Breast epithelium (tissue), 4 donors: ENCODE results near the gene MBD4. TPM values are rescaled to one million over a fixed set of nuclear protein-coding genes. Genes with fewer than 3 reads are reported as not detected.

ENCODE experiments used
- DNase-seq, 2 donors: peaks; one replicate each; pipeline ENCODE4 v3.0.0-alpha.2; 2019; ENCODE audit warnings: low spot score in 2 of 2
- H3K27ac ChIP-seq, 2 donors: fragments of 200-600 bp; sonication (generic) in 1 of 2; one replicate each; pipeline ENCODE4 v1.5.1; 2016 to 2019; ENCODE audit warnings: mild to moderate bottlenecking in 1 of 2
- H3K27me3 ChIP-seq, 2 donors: fragments of 200-600 bp; sonication (generic) in 1 of 2; one replicate each; pipeline versions ENCODE4 v1.5.1 to v1.6.0; 2017 to 2019; ENCODE audit warnings: control low read depth in 1 of 2, mild to moderate bottlenecking in 1 of 2
- H3K36me3 ChIP-seq: fragments of 200-600 bp; one replicate; pipeline ENCODE4 v1.5.1; 2019
- H3K4me1 ChIP-seq, 2 donors: fragments of 200-600 bp; sonication (generic); one replicate each; pipeline ENCODE4 v1.5.1; 2016 to 2019; ENCODE audit warnings: control low read depth in 1 of 2
- H3K4me3 ChIP-seq, 3 donors: fragments of 200-600 bp; sonication (generic); 1 replicate in 2 of 3; 2 replicates in 1 of 3; pipeline ENCODE4 v1.5.1; 2016 to 2019; ENCODE audit warnings: mild to moderate bottlenecking in 3 of 3, moderate library complexity in 2 of 3
- H3K9me3 ChIP-seq, 2 donors: fragments of 200-600 bp; sonication (generic) in 1 of 2; one replicate each; pipeline ENCODE4 v1.5.1; 2016 to 2019; ENCODE audit warnings: control low read depth in 1 of 2
- CTCF ChIP-seq, 3 donors: fragments of 450-650 bp; IDR thresholded peaks; one replicate each; pipeline ENCODE4 v1.5.1; 2016 to 2017; ENCODE audit warnings: antibody characterized with exemption in 3 of 3, mild to moderate bottlenecking in 3 of 3, moderate library complexity in 3 of 3
- POLR2A ChIP-seq: fragments of 450-650 bp; IDR thresholded peaks from one replicate; pipeline ENCODE4 v1.6.1; 2016; ENCODE audit warnings: antibody characterized with exemption, mild to moderate bottlenecking, moderate library complexity
- POLR2AphosphoS5 ChIP-seq, 3 donors: sonication (generic); formaldehyde crosslinking; IDR thresholded peaks; one replicate each; pipeline ENCODE4 v1.6.1; 2017; ENCODE audit warnings: antibody characterized with exemption in 3 of 3
- intact Hi-C: fragments of 100-400 bp; cut with DNase I; formaldehyde crosslinking; loops from one replicate; pipeline ENCODE4 v1.15.1; 2023; ENCODE audit warnings: low total_unique reads
- total RNA-seq, 3 donors: library from RNA; depleted of rRNA; stranded (reverse); fragments of >200 nt; gene quantifications; one replicate each; pipeline ENCODE4 v1.1.0, GENCODE V29; 2016

Gene MBD4
- total RNA-seq, 3 donors from 2014 or later, result 29.8 to 41.6 (median 37.7) TPM

GRCh38 chr3:129419476-129419875, 20.3 kb downstream of the MBD4 start:
- no peak for DNase-seq
- H3K27ac ChIP-seq, result no peak overlapping the region
- H3K36me3 ChIP-seq, result no peaks in the 10 kb centered on the region
- H3K9me3 ChIP-seq, result no peaks in the 10 kb centered on the region
- H3K4me1 ChIP-seq, result no peaks in the 10 kb centered on the region
- H3K27me3 ChIP-seq, result no peaks in the 10 kb centered on the region
- TF ChIP-seq CTCF (IDR thresholded peaks at IDR 0.05) (no peak), POLR2A (no peak), POLR2AphosphoS5 (IDR thresholded peaks at IDR 0.05) (no peak)
- intact Hi-C loops, result no loop called here
- no peak overlapping the region for H3K4me3 ChIP-seq

GRCh38 chr3:129418041-129418973, 21.4 kb downstream of the MBD4 start:
- no peaks in the 10 kb centered on the region for H3K36me3 ChIP-seq
- no peak for TF ChIP-seq POLR2AphosphoS5 (IDR thresholded peaks at IDR 0.05)
- TF ChIP-seq POLR2A, result no peak
- no peak for TF ChIP-seq CTCF (IDR thresholded peaks at IDR 0.05)
- H3K4me1 ChIP-seq, result no peaks in the 10 kb centered on the region
- H3K4me3 ChIP-seq, result no peak overlapping the region
- peak in 1 of 2 donors; percentile 42 for DNase-seq
- H3K9me3 ChIP-seq, result no peaks in the 10 kb centered on the region
- intact Hi-C loops, result no loop called here
- H3K27me3 ChIP-seq, result no peaks in the 10 kb centered on the region
- H3K27ac ChIP-seq, result peak overlapping the region in 1 of 2 donors; percentile 19

- Histone ChIP-seq H3K27me3 (no peaks in the 10 kb centered on the region), H3K36me3 (no peaks in the 10 kb centered on the region), H3K9me3 (no peaks in the 10 kb centered on the region), H3K4me3 (no peak overlapping the region), H3K27ac (no peak overlapping the region), H3K4me1 (no peaks in the 10 kb centered on the region)
- no peak for TF ChIP-seq POLR2AphosphoS5 (IDR thresholded peaks at IDR 0.05)
- no peak for TF ChIP-seq POLR2A
- TF ChIP-seq CTCF (IDR thresholded peaks at IDR 0.05), result no peak
- DNase-seq, result no peak
- intact Hi-C loops, result no loop called here
Observed at GRCh38 chr3:129417326-129417725, 22.4 kb downstream of the MBD4 start.

- Histone ChIP-seq H3K9me3 (no peaks in the 10 kb centered on the region), H3K36me3 (no peaks in the 10 kb centered on the region), H3K4me3 (no peak overlapping the region), H3K27me3 (no peaks in the 10 kb centered on the region), H3K4me1 (no peaks in the 10 kb centered on the region), H3K27ac (no peak overlapping the region)
- intact Hi-C loops, result no loop called here
- TF ChIP-seq POLR2AphosphoS5 (IDR thresholded peaks at IDR 0.05) (no peak), CTCF (IDR thresholded peaks at IDR 0.05) (no peak), POLR2A (no peak)
- no peak for DNase-seq
Observed at GRCh38 chr3:129416415-129416814, 23.3 kb downstream of the MBD4 start.

DNA sequence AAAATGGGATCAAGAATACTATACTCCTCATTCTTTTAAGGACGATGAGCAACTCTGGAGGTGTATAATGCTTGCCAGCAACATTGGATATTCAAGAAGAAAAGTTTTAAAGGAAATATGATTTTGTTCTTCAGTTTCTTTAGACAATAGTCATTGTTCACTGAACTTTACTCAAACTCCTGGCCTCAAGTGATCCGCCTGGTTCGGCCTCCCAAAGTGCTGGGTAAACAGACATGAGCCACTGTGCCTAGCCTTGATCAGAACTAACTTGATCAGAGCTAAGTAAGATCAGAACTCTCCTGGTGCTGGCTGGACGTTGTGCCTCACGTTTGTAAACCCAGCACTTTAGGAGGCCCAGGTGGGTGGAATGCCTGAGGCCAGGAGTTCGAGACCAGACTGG, 23.9 kb downstream of the MBD4 start:
- intact Hi-C loops, result no loop called here
- TF ChIP-seq POLR2AphosphoS5 (IDR thresholded peaks at IDR 0.05), result no peak
- TF ChIP-seq POLR2A, result no peak
- no peak for TF ChIP-seq CTCF (IDR thresholded peaks at IDR 0.05)
- Histone ChIP-seq H3K9me3 (no peaks in the 10 kb centered on the region), H3K27me3 (no peaks in the 10 kb centered on the region), H3K36me3 (no peaks in the 10 kb centered on the region), H3K27ac (no peak overlapping the region), H3K4me1 (no peaks in the 10 kb centered on the region), H3K4me3 (no peak overlapping the region)
- DNase-seq, result peak in 1 of 2 donors; percentile 37
